HEK293 (cell line): ENCODE measurements around the gene C4orf50.
A peak's percentile ranks its signal among the peaks of the same experiment; 100 is the strongest.

Source experiments
- CTCF ChIA-PET: fragments of 350-600 bp; formaldehyde crosslinking; extraction: SDS; loops from one replicate; lab custom pipeline; 2021; ENCODE audit warnings: antibody characterized with exemption; lab: Yijun Ruan, JAX
- POLR2A ChIA-PET: fragments of 300-600 bp; formaldehyde crosslinking; extraction: SDS; loops from one replicate; lab custom pipeline; 2020; ENCODE audit warnings: antibody characterized with exemption, inconsistent platforms; lab: Yijun Ruan, JAX
- H3K27ac ChIP-seq: fragments of 200-500 bp; sonication (Bioruptor generic); 2 replicates; pipeline ENCODE4 v1.5.1; 2014; ENCODE audit warnings: low read depth, low read length, control low read depth, inconsistent platforms; ENCODE audit errors: extremely low read depth
- H3K36me3 ChIP-seq, 2 experiments: fragments of 200-500 bp in 1 of 2; sonication (Bioruptor generic) in 1 of 2; 1 replicate in 1 of 2; 2 replicates in 1 of 2; pipeline ENCODE4 v1.5.1; 2014 to 2017; ENCODE audit warnings: inconsistent platforms in 2 of 2, low read length in 2 of 2; ENCODE audit not compliant: control insufficient read depth in 2 of 2, insufficient read depth in 1 of 2
- H3K4me1 ChIP-seq: fragments of 200-500 bp; sonication (Bioruptor generic); 2 replicates; pipeline ENCODE4 v1.5.1; 2014; ENCODE audit warnings: mild to moderate bottlenecking, low read length, inconsistent platforms; ENCODE audit not compliant: control insufficient read depth, insufficient read depth
- H3K4me3 ChIP-seq: 2 replicates; pipeline ENCODE4 v1.5.1; 2011; ENCODE audit warnings: low read depth, mild to moderate bottlenecking, control low read depth, low read length, moderate library complexity
- H3K9me3 ChIP-seq: fragments of 200-500 bp; sonication (Bioruptor generic); 2 replicates; pipeline ENCODE4 v1.5.1; 2014; ENCODE audit warnings: low read depth, low read length, inconsistent platforms; ENCODE audit not compliant: control insufficient read depth, insufficient read depth
- HOXD13 ChIP-seq: sonication (generic); formaldehyde crosslinking; IDR thresholded peaks from 2 replicates; pipeline ENCODE4 v1.8.0; 2022; ENCODE audit warnings: missing genetic modification reagents, borderline replicate concordance
- PRDM4 ChIP-seq: fragments of 450-650 bp; formaldehyde crosslinking; IDR thresholded peaks from 2 replicates; pipeline ENCODE4 v1.5.1; 2017; ENCODE audit warnings: missing biosample characterization, missing genetic modification characterization
- SALL2 ChIP-seq: fragments of 450-650 bp; formaldehyde crosslinking; IDR thresholded peaks from 2 replicates; pipeline ENCODE4 v1.5.0; 2017; ENCODE audit warnings: missing biosample characterization, mild to moderate bottlenecking, missing genetic modification characterization, borderline replicate concordance
- TCF7L2 ChIP-seq: IDR thresholded peaks from 2 replicates; pipeline ENCODE4 v1.6.1; 2011; ENCODE audit warnings: low read depth, mild to moderate bottlenecking, inconsistent platforms, low read length, moderate library complexity, borderline replicate concordance
- WT1 ChIP-seq: fragments of 450-650 bp; formaldehyde crosslinking; IDR thresholded peaks from 2 replicates; pipeline ENCODE4 v1.5.1; 2016; ENCODE audit warnings: missing biosample characterization, missing genetic modification characterization
- ZBTB1 ChIP-seq: fragments of 450-650 bp; formaldehyde crosslinking; IDR thresholded peaks from 2 replicates; pipeline ENCODE4 v1.5.1; 2016; ENCODE audit warnings: missing biosample characterization, missing genetic modification characterization
- ZBTB20 ChIP-seq: fragments of 450-650 bp; formaldehyde crosslinking; IDR thresholded peaks from 2 replicates; pipeline ENCODE4 v1.5.1; 2016; ENCODE audit warnings: missing biosample characterization, missing genetic modification characterization
- ZBTB48 ChIP-seq: fragments of 450-650 bp; formaldehyde crosslinking; IDR thresholded peaks from 2 replicates; pipeline ENCODE4 v1.5.1; 2016; ENCODE audit warnings: missing biosample characterization, missing genetic modification characterization
- ZNF132 ChIP-seq: fragments of 450-650 bp; formaldehyde crosslinking; IDR thresholded peaks from 2 replicates; pipeline ENCODE4 v1.5.1; 2017; ENCODE audit warnings: missing biosample characterization, missing genetic modification characterization, borderline replicate concordance
- ZNF133 ChIP-seq: fragments of 450-650 bp; formaldehyde crosslinking; IDR thresholded peaks from 2 replicates; pipeline ENCODE4 v1.5.1; 2016; ENCODE audit warnings: missing biosample characterization, missing genetic modification characterization
- ZNF157 ChIP-seq: fragments of 450-650 bp; formaldehyde crosslinking; IDR thresholded peaks from 2 replicates; pipeline ENCODE4 v1.5.1; 2016; ENCODE audit warnings: missing biosample characterization, missing genetic modification characterization
- ZNF175 ChIP-seq: fragments of 450-650 bp; formaldehyde crosslinking; IDR thresholded peaks from 2 replicates; pipeline ENCODE4 v1.5.1; 2016; ENCODE audit warnings: missing biosample characterization, missing genetic modification characterization
- ZNF214 ChIP-seq: fragments of 450-650 bp; formaldehyde crosslinking; IDR thresholded peaks from 2 replicates; pipeline ENCODE4 v1.5.1; 2017; ENCODE audit warnings: missing biosample characterization, mild to moderate bottlenecking, missing genetic modification characterization, borderline replicate concordance
- ZNF266 ChIP-seq: fragments of 450-650 bp; formaldehyde crosslinking; IDR thresholded peaks from 2 replicates; pipeline ENCODE4 v1.5.1; 2016; ENCODE audit warnings: missing biosample characterization, missing genetic modification characterization, low read depth
- ZNF362 ChIP-seq: fragments of 450-650 bp; formaldehyde crosslinking; IDR thresholded peaks from 2 replicates; pipeline ENCODE4 v1.5.1; 2016; ENCODE audit warnings: missing biosample characterization, missing genetic modification characterization
- ZNF510 ChIP-seq: fragments of 450-650 bp; formaldehyde crosslinking; IDR thresholded peaks from 2 replicates; pipeline ENCODE4 v1.5.1; 2018; ENCODE audit warnings: mild to moderate bottlenecking, missing genetic modification characterization, missing biosample characterization; ENCODE audit not compliant: insufficient replicate concordance
- ZNF626 ChIP-seq: fragments of 450-650 bp; sonication (Bioruptor Pico); formaldehyde crosslinking; IDR thresholded peaks from 2 replicates; pipeline ENCODE4 v1.5.1; 2018; ENCODE audit warnings: missing biosample characterization, missing genetic modification characterization, inconsistent platforms
- TF ChIP-seq, protein P1 (sequence below): fragments of 450-650 bp; formaldehyde crosslinking; IDR thresholded peaks from 2 replicates; pipeline ENCODE4 v1.5.1; 2016; ENCODE audit warnings: missing biosample characterization, missing genetic modification characterization
- TF ChIP-seq, protein P2 (sequence below): fragments of 450-650 bp; formaldehyde crosslinking; IDR thresholded peaks from 2 replicates; pipeline ENCODE4; 2016; ENCODE audit warnings: missing biosample characterization, missing genetic modification characterization
- TF ChIP-seq, protein P3 (sequence below): fragments of 450-650 bp; formaldehyde crosslinking; IDR thresholded peaks from 2 replicates; pipeline ENCODE4 v1.5.1; 2017; ENCODE audit warnings: missing biosample characterization, missing genetic modification characterization
- TF ChIP-seq, protein P4 (sequence below): fragments of 450-650 bp; formaldehyde crosslinking; IDR thresholded peaks from 2 replicates; pipeline ENCODE4 v1.5.1; 2016; ENCODE audit warnings: missing biosample characterization, missing genetic modification characterization, borderline replicate concordance

C4orf50 gene

DNA sequence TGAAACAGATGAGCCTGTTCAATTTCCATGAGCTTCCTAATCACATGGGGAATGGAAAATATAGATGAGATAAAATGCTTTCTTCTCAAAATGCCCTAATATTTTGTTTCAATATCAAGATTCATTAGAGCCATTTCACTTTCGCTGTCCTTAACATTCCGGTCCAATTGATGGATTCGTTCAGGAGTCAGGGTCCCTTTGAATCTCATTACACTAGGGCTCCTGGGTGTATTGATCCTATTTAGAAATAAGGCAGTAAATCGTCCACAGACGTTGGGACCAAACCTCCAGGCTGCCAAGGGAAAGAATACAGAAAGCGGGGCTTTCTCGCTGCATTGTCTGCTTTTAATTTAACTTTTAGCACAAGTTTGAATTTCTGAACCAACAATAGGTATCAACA lies 104.8 kb downstream of the C4orf50 start:
- Histone ChIP-seq H3K27ac (no peak overlapping the region), H3K9me3 (no peaks in the 10 kb centered on the region), H3K36me3 (no peaks in the 10 kb centered on the region), H3K4me3 (no peak overlapping the region), H3K4me1 (no peaks in the 10 kb centered on the region)
- TF ChIP-seq, protein P1, sequence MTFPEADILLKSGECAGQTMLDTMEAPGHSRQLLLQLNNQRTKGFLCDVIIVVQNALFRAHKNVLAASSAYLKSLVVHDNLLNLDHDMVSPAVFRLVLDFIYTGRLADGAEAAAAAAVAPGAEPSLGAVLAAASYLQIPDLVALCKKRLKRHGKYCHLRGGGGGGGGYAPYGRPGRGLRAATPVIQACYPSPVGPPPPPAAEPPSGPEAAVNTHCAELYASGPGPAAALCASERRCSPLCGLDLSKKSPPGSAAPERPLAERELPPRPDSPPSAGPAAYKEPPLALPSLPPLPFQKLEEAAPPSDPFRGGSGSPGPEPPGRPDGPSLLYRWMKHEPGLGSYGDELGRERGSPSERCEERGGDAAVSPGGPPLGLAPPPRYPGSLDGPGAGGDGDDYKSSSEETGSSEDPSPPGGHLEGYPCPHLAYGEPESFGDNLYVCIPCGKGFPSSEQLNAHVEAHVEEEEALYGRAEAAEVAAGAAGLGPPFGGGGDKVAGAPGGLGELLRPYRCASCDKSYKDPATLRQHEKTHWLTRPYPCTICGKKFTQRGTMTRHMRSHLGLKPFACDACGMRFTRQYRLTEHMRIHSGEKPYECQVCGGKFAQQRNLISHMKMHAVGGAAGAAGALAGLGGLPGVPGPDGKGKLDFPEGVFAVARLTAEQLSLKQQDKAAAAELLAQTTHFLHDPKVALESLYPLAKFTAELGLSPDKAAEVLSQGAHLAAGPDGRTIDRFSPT (tag by site-specific recombination), result no peak
- TF ChIP-seq, protein P2, sequence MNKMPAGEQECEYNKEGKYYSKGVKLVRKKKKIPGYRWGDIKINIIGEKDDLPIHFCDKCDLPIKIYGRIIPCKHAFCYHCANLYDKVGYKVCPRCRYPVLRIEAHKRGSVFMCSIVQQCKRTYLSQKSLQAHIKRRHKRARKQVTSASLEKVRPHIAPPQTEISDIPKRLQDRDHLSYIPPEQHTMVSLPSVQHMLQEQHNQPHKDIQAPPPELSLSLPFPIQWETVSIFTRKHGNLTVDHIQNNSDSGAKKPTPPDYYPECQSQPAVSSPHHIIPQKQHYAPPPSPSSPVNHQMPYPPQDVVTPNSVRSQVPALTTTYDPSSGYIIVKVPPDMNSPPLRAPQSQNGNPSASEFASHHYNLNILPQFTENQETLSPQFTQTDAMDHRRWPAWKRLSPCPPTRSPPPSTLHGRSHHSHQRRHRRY (tag by site-specific recombination), result no peak
- TF ChIP-seq ZNF362 (no peak), ZNF157 (tag by site-specific recombination) (no peak), HOXD13 (no peak), ZNF626 (tag by site-specific recombination) (no peak), WT1 (no peak), ZNF175 (no peak), ZNF214 (tag by site-specific recombination) (no peak), ZBTB48 (no peak), TCF7L2 (no peak), ZNF510 (tag by site-specific recombination) (no peak), ZNF133 (tag by site-specific recombination) (no peak), ZBTB20 (tag by site-specific recombination) (no peak), ZNF132 (tag by site-specific recombination) (no peak), ZBTB1 (tag by site-specific recombination) (no peak)
- TF ChIP-seq, protein P3, sequence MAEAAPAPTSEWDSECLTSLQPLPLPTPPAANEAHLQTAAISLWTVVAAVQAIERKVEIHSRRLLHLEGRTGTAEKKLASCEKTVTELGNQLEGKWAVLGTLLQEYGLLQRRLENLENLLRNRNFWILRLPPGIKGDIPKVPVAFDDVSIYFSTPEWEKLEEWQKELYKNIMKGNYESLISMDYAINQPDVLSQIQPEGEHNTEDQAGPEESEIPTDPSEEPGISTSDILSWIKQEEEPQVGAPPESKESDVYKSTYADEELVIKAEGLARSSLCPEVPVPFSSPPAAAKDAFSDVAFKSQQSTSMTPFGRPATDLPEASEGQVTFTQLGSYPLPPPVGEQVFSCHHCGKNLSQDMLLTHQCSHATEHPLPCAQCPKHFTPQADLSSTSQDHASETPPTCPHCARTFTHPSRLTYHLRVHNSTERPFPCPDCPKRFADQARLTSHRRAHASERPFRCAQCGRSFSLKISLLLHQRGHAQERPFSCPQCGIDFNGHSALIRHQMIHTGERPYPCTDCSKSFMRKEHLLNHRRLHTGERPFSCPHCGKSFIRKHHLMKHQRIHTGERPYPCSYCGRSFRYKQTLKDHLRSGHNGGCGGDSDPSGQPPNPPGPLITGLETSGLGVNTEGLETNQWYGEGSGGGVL (tag by site-specific recombination), result no peak
- ChIA-PET CTCF (interaction anchor here (0.6 kb wide), 1 partner anchor 107 kb away, joined by 3 read pairs; no protein-coding TSS in a partner anchor), POLR2A (no interaction called here)

GRCh38 chr4:5912614-5913019 lies 105.6 kb downstream of the C4orf50 start:
- H3K4me3 ChIP-seq, result no peak overlapping the region
- H3K27ac ChIP-seq, result no peak overlapping the region
- CTCF ChIA-PET, result interaction anchor here (0.7 to 0.8 kb wide), 2 partner anchors 38 to 900 kb away, joined by 3 to 4 read pairs; no protein-coding TSS in a partner anchor
- H3K4me1 ChIP-seq, result no peaks in the 10 kb centered on the region
- POLR2A ChIA-PET, result no interaction called here
- H3K36me3 ChIP-seq, result no peaks in the 10 kb centered on the region
- H3K9me3 ChIP-seq, result no peaks in the 10 kb centered on the region
- no peak for TF ChIP-seq PRDM4
- no peak for TF ChIP-seq SALL2 (tag by site-specific recombination)
- TF ChIP-seq, protein P4, sequence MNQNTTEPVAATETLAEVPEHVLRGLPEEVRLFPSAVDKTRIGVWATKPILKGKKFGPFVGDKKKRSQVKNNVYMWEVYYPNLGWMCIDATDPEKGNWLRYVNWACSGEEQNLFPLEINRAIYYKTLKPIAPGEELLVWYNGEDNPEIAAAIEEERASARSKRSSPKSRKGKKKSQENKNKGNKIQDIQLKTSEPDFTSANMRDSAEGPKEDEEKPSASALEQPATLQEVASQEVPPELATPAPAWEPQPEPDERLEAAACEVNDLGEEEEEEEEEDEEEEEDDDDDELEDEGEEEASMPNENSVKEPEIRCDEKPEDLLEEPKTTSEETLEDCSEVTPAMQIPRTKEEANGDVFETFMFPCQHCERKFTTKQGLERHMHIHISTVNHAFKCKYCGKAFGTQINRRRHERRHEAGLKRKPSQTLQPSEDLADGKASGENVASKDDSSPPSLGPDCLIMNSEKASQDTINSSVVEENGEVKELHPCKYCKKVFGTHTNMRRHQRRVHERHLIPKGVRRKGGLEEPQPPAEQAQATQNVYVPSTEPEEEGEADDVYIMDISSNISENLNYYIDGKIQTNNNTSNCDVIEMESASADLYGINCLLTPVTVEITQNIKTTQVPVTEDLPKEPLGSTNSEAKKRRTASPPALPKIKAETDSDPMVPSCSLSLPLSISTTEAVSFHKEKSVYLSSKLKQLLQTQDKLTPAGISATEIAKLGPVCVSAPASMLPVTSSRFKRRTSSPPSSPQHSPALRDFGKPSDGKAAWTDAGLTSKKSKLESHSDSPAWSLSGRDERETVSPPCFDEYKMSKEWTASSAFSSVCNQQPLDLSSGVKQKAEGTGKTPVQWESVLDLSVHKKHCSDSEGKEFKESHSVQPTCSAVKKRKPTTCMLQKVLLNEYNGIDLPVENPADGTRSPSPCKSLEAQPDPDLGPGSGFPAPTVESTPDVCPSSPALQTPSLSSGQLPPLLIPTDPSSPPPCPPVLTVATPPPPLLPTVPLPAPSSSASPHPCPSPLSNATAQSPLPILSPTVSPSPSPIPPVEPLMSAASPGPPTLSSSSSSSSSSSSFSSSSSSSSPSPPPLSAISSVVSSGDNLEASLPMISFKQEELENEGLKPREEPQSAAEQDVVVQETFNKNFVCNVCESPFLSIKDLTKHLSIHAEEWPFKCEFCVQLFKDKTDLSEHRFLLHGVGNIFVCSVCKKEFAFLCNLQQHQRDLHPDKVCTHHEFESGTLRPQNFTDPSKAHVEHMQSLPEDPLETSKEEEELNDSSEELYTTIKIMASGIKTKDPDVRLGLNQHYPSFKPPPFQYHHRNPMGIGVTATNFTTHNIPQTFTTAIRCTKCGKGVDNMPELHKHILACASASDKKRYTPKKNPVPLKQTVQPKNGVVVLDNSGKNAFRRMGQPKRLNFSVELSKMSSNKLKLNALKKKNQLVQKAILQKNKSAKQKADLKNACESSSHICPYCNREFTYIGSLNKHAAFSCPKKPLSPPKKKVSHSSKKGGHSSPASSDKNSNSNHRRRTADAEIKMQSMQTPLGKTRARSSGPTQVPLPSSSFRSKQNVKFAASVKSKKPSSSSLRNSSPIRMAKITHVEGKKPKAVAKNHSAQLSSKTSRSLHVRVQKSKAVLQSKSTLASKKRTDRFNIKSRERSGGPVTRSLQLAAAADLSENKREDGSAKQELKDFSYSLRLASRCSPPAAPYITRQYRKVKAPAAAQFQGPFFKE, result no peak
- TF ChIP-seq ZNF266 (tag by site-specific recombination), result peak; percentile 100
